HFFc6 (cell line): ENCODE results near the gene TAGLN2. TPM values are rescaled to one million over a fixed set of nuclear protein-coding genes. Genes with fewer than 3 reads are reported as not detected.

Experiments
- DNase-seq: peaks from one replicate; pipeline ENCODE4 v3.0.0-alpha.2; 2018
- H3K27ac Mint-ChIP-seq: 2 replicates; pipeline ENCODE4 v1.8.0; 2020; ENCODE audit warnings: mild to moderate bottlenecking, mixed read lengths
- H3K27me3 Mint-ChIP-seq: 2 replicates; pipeline ENCODE4 v1.8.0; 2021; ENCODE audit warnings: mild to moderate bottlenecking, moderate library complexity, mixed read lengths; ENCODE audit not compliant: insufficient read depth
- H3K36me3 Mint-ChIP-seq: 2 replicates; pipeline ENCODE4 v1.8.0; 2021; ENCODE audit warnings: low read depth, mixed read lengths
- H3K4me1 Mint-ChIP-seq: 2 replicates; pipeline ENCODE4 v1.8.0; 2020; ENCODE audit warnings: low read depth, mixed read lengths
- H3K4me3 Mint-ChIP-seq: 2 replicates; pipeline ENCODE4 v1.8.0; 2020; ENCODE audit warnings: mild to moderate bottlenecking, moderate library complexity, mixed read lengths
- H3K9me3 Mint-ChIP-seq: 2 replicates; pipeline ENCODE4 v1.8.0; 2020; ENCODE audit warnings: mild to moderate bottlenecking, mixed read lengths
- CTCF ChIP-seq: fragments of 200-600 bp; sonication (generic); IDR thresholded peaks from 2 replicates; pipeline ENCODE4 v1.5.0; 2021; ENCODE audit warnings: antibody characterized with exemption, mild to moderate bottlenecking
- total RNA-seq, 6 experiments: library from RNA; stranded (reverse); fragmentation: NEBNext Ultra II Directional; extraction: Animal tissue kit (Norgen Biotek cat#: 25700); gene quantifications; 2 replicates in 1 of 6; 3 replicates in 5 of 6; pipeline ENCODE4 v1.2.3, GENCODE V29; 2021

TAGLN2 gene
- total RNA-seq, 6 experiments from 2014 or later: 560 to 914 (median 815) TPM

- Mint-ChIP-seq H3K36me3 (no peaks in the 10 kb centered on the region), H3K9me3 (no peaks in the 10 kb centered on the region), H3K4me1 (peaks cover 14% of the 10 kb centered on the region; the same call in 1 of the 2 replicates), H3K27ac (no peak overlapping the region), H3K4me3 (no peak overlapping the region), H3K27me3 (peaks cover 39% of the 10 kb centered on the region)
- no peak for TF ChIP-seq CTCF
- DNase-seq: no peak
These were observed 14.8 kb upstream of the TAGLN2 start for GRCh38 chr1:159940006-159940620.

GRCh38 chr1:159939678-159940002, 14.3 kb upstream of the TAGLN2 start:
- Mint-ChIP-seq H3K36me3 (no peaks in the 10 kb centered on the region), H3K27ac (no peak overlapping the region), H3K27me3 (peaks cover 37% of the 10 kb centered on the region), H3K9me3 (no peaks in the 10 kb centered on the region), H3K4me1 (peaks cover 9% of the 10 kb centered on the region; the same call in 1 of the 2 replicates), H3K4me3 (no peak overlapping the region)
- no peak for TF ChIP-seq CTCF
- no peak for DNase-seq

- Mint-ChIP-seq H3K9me3 (no peaks in the 10 kb centered on the region), H3K36me3 (no peaks in the 10 kb centered on the region), H3K27ac (no peak overlapping the region), H3K27me3 (peaks cover 32% of the 10 kb centered on the region), H3K4me1 (peaks cover 7% of the 10 kb centered on the region; the same call in 1 of the 2 replicates), H3K4me3 (no peak overlapping the region)
- DNase-seq: no peak
- no peak for TF ChIP-seq CTCF
These were observed 13.8 kb upstream of the TAGLN2 start for GRCh38 chr1:159938905-159939677.

DNA sequence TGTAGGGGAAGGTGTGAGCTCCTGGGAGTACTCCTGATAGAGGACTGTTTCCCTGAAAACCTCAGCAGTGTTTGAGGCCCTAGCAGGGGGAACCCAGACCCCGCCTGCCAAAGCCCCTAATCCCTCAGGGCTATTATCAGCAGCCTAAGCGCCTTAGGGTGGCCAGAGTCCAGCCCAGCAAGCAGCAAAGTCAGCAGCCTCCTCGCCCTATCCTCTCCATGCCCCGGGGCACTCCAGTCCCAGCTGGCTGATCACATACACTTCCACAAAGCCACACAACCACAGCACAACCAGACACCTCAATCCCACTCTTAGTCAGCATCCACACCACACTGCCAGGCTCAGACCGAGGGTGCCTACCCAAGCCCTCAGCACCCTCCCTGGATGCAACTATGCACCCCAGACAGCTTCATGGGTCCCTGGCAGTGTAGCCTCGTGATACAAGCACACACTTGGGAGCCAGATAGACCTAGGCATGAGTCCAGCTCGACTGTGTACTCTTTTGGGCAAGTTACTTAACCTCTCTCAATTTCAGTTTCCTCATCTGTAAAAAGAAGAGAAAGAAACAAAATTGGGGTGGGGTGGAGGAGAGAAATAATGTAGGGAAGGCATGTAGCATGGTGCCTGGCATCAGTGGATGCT, 13.0 kb upstream of the TAGLN2 start:
- peaks cover 24% of the 10 kb centered on the region for H3K27me3 Mint-ChIP-seq
- no peak for TF ChIP-seq CTCF

DNA sequence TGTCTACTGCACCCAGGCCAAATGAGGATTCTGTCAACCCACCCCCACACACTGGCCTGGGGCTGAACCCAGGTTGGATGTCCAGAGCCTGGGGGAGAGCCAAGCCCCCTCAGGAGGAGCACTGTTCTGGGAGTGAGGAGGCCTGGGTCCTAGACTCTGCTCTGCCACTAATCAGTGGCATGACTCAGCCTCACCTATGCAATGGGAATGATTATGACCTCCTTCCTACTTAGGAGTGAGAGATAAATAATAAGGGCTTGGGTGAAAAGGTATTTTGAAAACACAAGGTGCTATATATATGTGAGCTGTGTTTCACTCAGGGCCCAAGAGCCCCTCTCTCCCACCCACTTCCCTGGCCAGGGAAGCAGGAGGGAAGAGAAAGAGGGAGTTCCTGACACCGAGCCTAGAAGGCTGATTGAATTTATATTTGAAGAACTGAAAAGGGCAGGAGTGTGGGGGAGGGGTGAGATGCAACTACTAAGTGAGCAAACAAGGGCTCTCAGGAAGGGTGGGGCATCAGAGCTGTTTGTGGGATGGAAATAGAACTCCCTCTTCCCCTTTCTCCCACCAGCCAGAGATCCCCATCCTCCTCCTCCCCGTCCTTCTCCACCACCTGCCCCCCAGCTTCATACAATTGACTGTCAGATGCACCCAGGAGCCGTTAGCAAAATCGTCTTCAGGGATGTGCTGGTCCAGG, 11.9 kb upstream of the TAGLN2 start:
- Mint-ChIP-seq H3K9me3 (no peaks in the 10 kb centered on the region), H3K4me3 (no peak overlapping the region), H3K27ac (no peak overlapping the region), H3K36me3 (no peaks in the 10 kb centered on the region), H3K4me1 (peaks cover 7% of the 10 kb centered on the region; the same call in 1 of the 2 replicates), H3K27me3 (peaks cover 23% of the 10 kb centered on the region)
- DNase-seq: no peak
- no peak for TF ChIP-seq CTCF

More for the DNA sequence above, 13.0 kb upstream of the TAGLN2 start:
- peak; percentile 9 for DNase-seq
- Mint-ChIP-seq H3K4me3 (no peak overlapping the region), H3K4me1 (peaks cover 7% of the 10 kb centered on the region; the same call in 1 of the 2 replicates), H3K36me3 (no peaks in the 10 kb centered on the region), H3K9me3 (no peaks in the 10 kb centered on the region), H3K27ac (no peak overlapping the region)
